Nephron (organoid): ENCODE data around the gene TFPT.

Experiments
- H3K27ac Mint-ChIP-seq, 3 experiments: 2 replicates each; pipeline ENCODE4 v1.8.0; 2020; ENCODE audit warnings: mixed read lengths in 3 of 3, mild to moderate bottlenecking in 2 of 3, moderate library complexity in 1 of 3
- H3K27me3 Mint-ChIP-seq: 2 replicates; pipeline ENCODE4 v1.8.0; 2021; ENCODE audit warnings: low read depth, mild to moderate bottlenecking, moderate library complexity, mixed read lengths
- H3K36me3 Mint-ChIP-seq: 2 replicates; pipeline ENCODE4 v1.8.0; 2020; ENCODE audit warnings: low read depth, mixed read lengths
- H3K4me1 Mint-ChIP-seq: 2 replicates; pipeline ENCODE4 v1.8.0; 2020; ENCODE audit warnings: mixed read lengths
- H3K4me3 Mint-ChIP-seq, 3 experiments: 2 replicates each; pipeline ENCODE4 v1.8.0; 2020; ENCODE audit warnings: mild to moderate bottlenecking in 3 of 3, mixed read lengths in 3 of 3, moderate library complexity in 2 of 3
- H3K9me3 Mint-ChIP-seq: 2 replicates; pipeline ENCODE4 v1.8.0; 2020; ENCODE audit warnings: mixed read lengths
- CTCF ChIP-seq, 3 experiments: fragments of 200-600 bp; sonication (generic); IDR thresholded peaks; one replicate each; pipeline ENCODE4 v1.5.0; 2021; ENCODE audit warnings: antibody characterized with exemption in 3 of 3; ENCODE audit not compliant: unreplicated experiment in 3 of 3

Gene TFPT

DNA sequence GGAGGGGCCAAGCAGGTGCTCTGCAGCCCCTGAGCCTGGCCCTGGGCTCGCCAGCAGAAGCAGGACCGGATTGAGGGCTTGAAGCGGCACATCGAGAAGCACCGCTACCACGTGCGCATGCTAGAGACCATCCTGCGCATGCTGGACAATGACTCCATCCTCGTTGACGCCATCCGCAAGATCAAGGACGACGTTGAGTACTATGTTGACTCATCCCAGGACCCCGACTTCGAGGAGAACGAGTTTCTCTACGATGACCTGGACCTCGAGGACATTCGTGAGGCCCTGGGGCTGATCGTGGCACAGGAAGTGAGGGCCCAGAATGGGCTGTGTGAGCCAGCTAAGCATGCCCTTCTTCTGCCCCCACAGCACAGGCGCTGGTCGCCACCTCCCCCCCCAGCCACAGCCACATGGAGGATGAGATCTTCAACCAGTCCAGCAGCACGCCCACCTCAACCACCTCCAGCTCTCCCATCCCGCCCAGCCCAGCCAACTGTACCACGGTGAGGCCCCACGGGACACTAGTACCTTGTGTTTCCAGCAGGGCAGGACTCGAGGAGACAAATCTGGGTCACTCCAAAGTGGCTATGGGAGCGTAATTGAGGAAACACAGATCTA lies 30.2 kb upstream of the TFPT start:
- no peaks in the 10 kb centered on the region for H3K9me3 Mint-ChIP-seq
- no peak overlapping the region for H3K27ac Mint-ChIP-seq
- peaks cover 14% of the 10 kb centered on the region for H3K4me1 Mint-ChIP-seq
- H3K4me3 Mint-ChIP-seq = no peak overlapping the region
- no peak for TF ChIP-seq CTCF (IDR thresholded peaks at IDR 0.05; ENCODE audit: unreplicated experiment in 3 of 3)
- peaks cover 70% of the 10 kb centered on the region for H3K36me3 Mint-ChIP-seq
- no peaks in the 10 kb centered on the region for H3K27me3 Mint-ChIP-seq

- TF ChIP-seq CTCF (IDR thresholded peaks at IDR 0.05; ENCODE audit: unreplicated experiment in 3 of 3) = no peak
Observed at GRCh38 chr19:54142166-54142780, 26.8 kb upstream of the TFPT start.

DNA sequence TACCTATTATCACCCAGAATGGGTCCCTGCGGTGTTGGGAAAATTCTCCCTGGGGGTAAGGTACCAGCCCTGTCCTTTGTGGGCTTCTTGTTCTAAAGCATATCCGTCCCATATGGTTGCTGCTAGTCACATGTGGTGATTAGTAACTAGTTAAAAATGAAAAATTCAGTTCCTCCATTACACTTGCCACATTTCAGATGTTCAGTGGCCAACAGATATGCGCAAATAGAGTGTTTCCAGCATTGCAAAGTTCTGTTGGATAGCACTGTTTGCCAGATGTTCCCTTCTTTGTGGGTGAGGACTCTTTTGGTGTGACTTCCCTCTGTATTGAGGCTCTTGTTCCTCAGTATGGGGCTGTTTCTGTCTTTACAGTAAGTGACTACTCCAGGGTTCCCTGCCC lies 25.9 kb upstream of the TFPT start:
- Mint-ChIP-seq H3K4me3 (peak overlapping the region; percentile 50 to 85 (median 80)), H3K27ac (no peak overlapping the region), H3K36me3 (peaks cover 45% of the 10 kb centered on the region), H3K9me3 (no peaks in the 10 kb centered on the region), H3K4me1 (peaks cover 33% of the 10 kb centered on the region), H3K27me3 (no peaks in the 10 kb centered on the region)
- no peak for TF ChIP-seq CTCF (IDR thresholded peaks at IDR 0.05; ENCODE audit: unreplicated experiment in 3 of 3)

More at GRCh38 chr19:54142166-54142780, 26.8 kb upstream of the TFPT start:
- H3K4me3 Mint-ChIP-seq = peak overlapping the region; percentile 50 to 85 (median 80)
- no peaks in the 10 kb centered on the region for H3K27me3 Mint-ChIP-seq
- H3K27ac Mint-ChIP-seq = peak overlapping the region; percentile 4 to 71 (median 42)
- H3K9me3 Mint-ChIP-seq = no peaks in the 10 kb centered on the region
- peaks cover 54% of the 10 kb centered on the region for H3K36me3 Mint-ChIP-seq
- peaks cover 28% of the 10 kb centered on the region for H3K4me1 Mint-ChIP-seq

DNA sequence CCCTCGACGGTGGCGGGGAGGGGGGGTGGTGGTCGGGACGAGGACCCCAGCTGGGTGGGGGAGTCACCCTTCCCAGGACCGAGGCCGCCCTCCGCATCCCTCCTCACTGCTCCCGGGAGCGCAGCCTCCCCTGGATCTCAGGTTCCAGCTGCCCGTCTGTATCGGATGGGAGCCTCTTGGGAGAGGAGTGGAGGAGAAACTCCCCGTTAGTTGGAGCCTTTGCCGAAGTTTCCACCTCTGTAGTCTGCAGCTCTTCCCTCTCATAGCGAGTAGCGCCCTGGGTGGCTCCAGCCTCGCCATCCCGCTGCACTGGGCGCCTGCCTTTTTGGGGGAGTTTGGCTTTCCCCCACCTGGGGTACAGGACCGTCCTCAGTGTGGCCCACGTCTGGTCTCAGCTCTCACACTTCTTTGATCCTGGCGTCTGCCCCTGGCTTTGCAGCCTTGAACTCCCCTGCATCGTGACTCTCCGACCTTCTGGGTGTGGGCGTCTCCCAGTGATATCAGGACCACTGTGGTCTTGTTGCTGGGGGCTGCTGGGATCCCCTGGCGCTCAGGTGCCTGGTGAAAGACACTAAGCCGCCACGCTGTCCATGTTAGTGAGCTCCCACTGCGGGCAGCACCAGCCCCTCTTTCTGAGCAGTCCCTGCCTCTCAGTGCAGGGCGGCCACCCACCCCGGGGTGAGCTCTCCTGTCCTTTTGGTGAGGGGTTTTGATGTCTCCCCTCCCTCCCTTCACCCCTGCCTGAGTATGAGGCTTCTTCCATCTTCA lies 23.2 kb upstream of the TFPT start:
- H3K9me3 Mint-ChIP-seq = no peaks in the 10 kb centered on the region
- no peak for TF ChIP-seq CTCF (IDR thresholded peaks at IDR 0.05; ENCODE audit: unreplicated experiment in 3 of 3)
- no peaks in the 10 kb centered on the region for H3K27me3 Mint-ChIP-seq
- peaks cover 30% of the 10 kb centered on the region for H3K36me3 Mint-ChIP-seq
- H3K27ac Mint-ChIP-seq = peak overlapping the region; percentile 86 to 93 (median 89)
- H3K4me3 Mint-ChIP-seq = peak overlapping the region; percentile 85 to 93 (median 91)
- peaks cover 39% of the 10 kb centered on the region for H3K4me1 Mint-ChIP-seq

DNA sequence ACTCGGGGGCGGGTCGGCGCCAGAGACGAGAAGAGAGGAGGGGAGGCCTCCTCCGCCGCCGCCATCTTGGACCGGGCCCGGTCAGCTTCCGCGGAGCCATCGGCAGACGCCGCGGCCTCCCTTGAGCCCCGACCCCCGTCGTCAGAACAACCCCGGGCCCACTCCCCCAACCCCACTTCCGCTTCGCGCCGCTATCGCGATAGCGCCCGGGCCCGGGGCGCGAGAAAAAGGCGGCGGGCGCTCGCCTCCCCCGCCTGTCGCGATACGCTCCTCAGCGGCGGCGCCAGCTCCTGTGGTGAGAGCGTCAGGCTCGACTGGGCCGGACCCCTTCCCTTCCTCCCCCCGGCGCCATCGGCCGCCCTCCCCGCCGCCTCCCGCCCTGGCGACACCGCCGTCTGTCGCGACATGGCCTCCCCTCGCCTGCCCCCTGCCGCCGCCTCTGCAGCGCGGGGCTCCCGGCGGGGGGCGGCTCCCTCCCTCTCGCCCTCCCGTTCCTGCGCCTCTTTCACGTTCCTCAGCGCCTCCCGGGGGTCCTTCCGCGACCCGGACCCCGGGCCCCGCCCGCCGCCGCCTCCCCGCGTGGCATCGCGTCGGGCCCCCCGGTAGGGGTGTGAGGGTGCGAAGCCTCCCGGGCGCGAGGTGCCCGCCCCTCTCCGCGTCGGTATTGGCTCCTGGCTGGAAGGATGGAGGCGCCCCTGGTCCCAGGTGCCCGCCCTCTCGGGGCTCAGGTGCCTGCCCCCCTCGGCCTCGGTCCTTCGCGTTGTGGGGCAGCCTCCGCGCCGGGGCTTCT lies 22.4 kb upstream of the TFPT start, which contains the start of gene CNOT3:
CNOT3 (plus strand) TSS at position 64 of the 790 bp plus-strand sequence. CDS start 5,217 bp downstream, outside the sequence.
- TF ChIP-seq CTCF (IDR thresholded peaks at IDR 0.05; ENCODE audit: unreplicated experiment in 3 of 3) = peak in 1 of 3 experiments; percentile 22
- Mint-ChIP-seq H3K36me3 (peaks cover 22% of the 10 kb centered on the region), H3K27ac (peak within 1 kb of the TSS; percentile 86 to 93 (median 89)), H3K4me1 (peaks cover 39% of the 10 kb centered on the region), H3K9me3 (no peaks in the 10 kb centered on the region), H3K4me3 (peak within 1 kb of the TSS; percentile 85 to 93 (median 91)), H3K27me3 (no peaks in the 10 kb centered on the region)
